ENCODE data around the gene CD47.

CD47 gene

DNA sequence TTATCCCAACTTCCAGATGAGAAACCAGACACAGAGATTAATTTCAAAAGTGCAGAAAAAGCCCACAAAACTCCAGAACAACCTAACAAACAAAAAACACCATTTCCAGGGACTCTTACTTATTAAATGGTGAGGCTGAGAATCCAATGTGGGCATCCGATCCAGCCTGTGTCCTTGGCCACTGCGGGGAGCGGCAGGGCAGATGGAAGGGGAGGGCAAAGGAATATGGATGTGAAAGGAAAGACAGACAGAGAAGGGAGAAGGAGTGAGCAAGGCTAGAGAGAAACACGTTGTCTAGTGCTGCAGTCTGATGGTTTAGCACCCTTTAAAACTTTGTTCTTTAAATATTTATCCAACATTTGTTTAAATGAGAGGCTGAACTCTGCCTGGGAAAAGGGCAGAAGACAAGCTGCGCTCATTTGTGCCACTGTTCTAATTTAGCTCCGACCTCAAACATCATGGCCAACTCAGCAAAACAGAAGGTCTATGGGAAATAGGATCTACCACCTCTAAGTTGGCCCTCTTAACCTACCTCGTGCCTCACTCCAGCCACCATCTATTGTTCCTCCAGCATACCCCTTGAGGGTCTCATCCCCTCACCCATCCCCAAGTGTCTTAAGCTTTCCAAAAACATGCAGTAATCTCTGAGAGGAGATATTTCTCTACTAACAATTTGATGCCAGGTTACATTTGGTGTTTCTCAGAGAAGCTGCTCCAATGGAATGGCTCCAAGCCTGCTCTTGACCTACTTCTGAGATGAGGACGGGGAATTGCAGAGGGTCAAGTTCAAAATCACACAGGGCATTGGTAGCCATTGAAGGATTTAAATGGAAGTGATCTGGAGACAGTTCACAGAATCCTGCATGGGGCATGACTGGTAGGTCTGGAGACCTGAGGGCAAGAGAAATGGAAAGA lies 77.4 kb downstream of the CD47 start:
- no peak for DNase-seq (ENCODE audit: low spot score)

DNA sequence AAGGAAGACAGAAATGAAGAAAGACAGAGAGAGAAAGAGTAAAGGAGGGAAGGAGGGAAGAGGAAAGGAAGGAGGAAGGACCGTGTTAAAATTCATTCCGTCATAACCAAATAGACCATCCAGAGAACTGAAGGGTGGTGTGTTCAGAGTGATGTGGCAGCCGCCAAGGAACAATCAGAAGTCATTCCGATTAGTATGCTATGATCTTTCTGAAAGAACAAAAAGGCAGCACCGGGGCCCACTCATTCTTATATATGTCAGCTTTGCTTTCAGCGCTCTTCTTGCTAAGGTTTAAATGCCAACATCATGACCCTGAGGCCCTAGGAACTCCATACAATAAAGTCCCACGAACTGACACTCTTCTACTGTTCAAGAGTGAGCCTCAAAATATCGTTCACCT lies 78.5 kb downstream of the CD47 start:
- no peak for DNase-seq (ENCODE audit: low spot score)

DNA sequence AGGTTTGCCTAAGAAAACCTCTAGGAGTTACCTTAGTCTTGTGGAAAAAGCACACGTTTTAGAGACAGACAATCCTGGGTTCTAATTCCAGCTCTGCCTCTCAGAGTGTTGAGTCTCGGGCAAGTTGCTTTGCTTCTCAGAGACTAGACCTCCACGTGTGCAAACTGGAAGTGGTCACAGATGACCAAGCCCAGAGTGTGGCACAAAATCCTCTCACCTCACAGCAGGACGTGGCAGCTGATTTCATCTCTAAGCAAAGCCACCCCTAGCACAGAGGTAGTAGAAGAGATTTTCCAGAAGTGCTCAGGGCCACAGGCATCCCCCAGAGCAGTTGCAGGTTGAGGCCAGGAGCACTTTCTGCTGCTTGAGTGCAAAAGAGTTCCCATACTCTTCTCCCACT lies 79.2 kb downstream of the CD47 start:
- no peak for DNase-seq (ENCODE audit: low spot score)

- no peak for DNase-seq (ENCODE audit: low spot score)
These were observed 81.7 kb downstream of the CD47 start for GRCh38 chr3:108008931-108009639.

DNA sequence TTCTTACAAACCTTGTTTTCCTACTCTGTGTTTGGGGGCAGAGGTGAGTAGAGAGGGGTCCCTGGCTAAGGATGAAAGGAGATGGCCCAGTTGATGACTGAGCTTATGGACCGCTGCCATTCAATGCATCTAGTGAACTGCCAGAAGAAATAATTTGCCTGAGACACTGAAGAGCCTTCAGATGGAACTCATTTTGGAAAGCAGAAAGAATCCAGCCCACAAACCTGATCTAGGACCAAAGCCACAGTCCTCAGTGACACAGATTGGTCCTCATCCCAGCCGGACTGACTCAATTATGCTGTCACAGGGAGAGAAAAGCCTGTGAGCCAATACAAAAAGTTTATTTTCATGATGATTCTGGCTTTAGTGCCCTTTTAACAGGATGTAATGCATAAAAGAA lies 82.7 kb downstream of the CD47 start:
- DNase-seq (ENCODE audit: low spot score), result no peak

DNA sequence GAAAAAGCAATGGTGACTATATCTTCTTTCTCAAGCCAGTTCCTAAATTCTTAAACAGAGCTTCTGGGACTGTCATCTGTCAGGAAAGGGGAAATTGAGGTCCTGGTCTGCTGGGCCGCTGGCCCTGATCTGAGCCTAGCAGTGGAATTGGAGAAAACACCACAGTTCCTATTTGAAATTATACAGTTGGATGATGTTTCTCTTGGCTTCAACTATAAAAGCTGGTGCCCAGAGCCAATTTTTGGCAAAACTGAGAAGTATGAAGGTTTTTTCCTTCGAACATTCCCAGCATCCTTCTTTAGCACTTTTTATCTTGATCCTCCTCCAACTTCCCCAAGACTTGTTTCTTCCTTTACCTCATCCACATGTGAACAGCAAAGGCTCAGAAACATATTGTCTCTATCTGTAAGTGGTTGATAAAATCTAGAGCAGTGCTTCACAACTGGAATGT lies 83.9 kb downstream of the CD47 start:
- no peak for DNase-seq (ENCODE audit: low spot score)

- no peak for DNase-seq (ENCODE audit: low spot score)
These were observed 84.6 kb downstream of the CD47 start for GRCh38 chr3:108006077-108006771.

DNA sequence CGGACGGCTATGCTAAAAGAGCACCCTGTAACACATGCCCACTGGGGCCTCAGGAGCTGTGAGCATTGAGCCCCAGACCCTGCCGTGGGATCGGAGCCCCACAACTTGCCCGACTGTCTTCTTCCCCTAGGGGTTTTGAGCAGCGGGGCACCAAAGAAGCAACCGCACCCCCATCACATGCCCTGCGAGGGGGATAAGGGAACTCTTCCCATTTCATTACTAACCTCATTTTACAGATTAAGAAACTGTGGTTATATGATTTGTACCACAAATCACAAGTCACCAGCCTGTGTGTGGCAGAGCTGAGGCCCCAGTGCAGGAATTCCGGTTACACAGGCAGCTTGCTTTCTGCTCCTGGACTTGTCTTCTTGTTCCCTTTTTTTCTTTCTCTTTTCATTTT lies 86.2 kb downstream of the CD47 start:
- DNase-seq (ENCODE audit: low spot score), result no peak

DNA sequence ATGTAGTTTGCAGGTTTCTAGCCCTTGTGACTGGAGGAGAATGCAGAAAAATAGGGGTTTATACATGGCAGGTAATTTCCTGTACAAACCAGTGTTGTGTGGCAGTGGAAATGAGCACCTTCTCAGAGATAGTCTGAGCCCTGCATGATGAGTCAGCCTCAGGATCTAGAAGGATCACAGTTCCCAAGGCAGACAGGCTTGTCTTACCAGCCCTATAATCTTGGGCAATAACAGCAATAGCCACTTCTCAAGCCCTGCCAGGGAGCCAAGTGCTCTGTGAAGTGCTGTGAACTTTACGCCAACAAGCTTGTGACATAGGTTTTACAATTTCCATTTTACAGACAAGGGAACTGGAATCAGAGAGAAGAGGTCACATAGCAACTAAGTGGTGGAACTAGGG lies 89.4 kb downstream of the CD47 start:
- no peak for DNase-seq (ENCODE audit: low spot score)

GRCh38 chr3:107999215-107999775 lies 91.5 kb downstream of the CD47 start:
- no peak for DNase-seq (ENCODE audit: low spot score)

DNA sequence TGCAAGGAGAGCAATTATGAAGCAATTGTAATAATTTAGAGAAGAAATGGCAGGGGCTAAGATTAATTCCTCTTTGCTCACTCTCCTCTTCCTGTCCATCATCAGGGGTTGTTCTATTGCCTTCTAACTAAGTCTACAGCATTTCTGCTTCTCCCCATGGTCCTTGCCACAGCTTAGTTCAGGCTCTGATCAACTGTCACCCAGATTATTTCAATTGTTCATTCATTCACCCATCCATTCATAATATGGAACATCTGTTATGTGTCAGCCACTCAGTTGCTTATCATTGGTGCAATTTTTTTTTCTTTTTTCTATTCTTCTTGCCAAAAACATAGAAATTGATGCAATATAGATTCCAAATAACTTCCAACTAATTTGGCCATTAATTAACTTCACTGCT lies 93.2 kb downstream of the CD47 start:
- no peak for DNase-seq (ENCODE audit: low spot score)

DNA sequence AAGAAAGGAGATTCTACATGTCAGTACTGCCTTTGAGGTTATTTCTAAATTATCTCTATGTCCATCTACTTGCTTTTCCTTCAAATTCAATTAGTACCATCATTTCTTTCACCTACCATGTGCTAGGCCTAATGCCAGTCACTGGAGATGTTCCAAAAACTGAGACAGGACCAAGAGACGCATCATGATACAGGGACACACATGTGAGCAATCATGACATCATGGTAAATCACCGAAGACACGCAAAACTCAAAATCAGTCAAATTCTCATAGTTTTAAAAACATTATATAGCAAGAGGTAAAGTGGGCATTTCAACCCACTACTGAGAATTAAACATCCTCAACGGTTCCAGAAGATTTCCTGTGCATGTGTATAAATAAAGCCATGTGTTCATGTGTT lies 95.0 kb downstream of the CD47 start:
- no peak for DNase-seq (ENCODE audit: low spot score)

DNA sequence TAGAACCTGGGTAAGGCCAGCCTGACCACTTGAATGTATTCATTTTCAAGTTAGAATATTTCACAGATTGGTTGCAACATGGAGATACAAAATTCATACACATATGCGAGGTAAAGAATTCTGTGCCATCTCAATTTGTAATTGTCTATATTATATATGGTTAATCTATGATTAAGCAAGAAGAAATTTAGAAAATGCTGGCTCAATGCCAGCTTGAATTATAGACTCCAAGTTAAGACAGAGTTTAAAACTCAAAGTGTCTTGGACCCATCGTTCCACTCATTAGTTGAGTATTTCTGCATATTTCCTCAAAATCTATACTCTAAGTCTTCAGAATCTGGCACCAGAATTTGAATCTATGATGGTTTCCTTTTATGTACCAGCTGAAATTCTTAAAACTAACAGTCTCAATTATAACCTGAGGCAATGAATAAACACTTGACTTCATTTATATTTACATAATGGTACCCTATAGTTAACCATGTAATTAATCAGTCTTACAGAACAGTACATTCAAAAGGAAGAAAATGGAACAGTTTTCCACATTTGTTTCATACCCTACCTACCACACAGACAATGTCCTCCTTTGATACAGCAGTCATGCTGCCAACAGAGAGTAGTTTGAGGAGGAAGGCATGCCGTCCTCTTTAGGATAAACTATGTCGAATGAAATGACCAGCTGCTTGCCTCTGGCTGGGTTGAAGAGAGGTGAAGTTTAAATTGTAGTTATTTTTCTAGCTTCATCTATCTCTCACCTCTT lies 95.7 kb downstream of the CD47 start:
- DNase-seq (ENCODE audit: low spot score), result no peak

DNA sequence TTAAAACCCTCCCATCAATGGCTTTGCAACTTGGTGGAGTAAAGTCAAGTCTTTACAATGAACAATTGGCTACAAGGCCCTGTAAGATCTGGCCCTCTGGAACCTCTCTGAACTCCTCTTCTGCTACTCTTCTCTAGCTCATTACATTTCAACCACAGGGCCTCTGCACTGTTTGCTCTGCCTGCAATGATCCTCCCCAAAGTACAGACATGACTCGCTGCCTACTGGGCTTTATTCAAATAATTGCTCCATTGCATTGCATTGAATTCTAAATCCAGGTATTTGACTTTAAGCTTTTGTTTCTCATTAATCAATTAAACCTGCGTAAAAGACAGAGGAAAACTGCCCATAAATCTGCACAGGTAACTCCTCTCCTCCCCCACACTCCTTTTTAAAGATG lies 96.7 kb downstream of the CD47 start:
- DNase-seq (ENCODE audit: low spot score), result no peak

DNA sequence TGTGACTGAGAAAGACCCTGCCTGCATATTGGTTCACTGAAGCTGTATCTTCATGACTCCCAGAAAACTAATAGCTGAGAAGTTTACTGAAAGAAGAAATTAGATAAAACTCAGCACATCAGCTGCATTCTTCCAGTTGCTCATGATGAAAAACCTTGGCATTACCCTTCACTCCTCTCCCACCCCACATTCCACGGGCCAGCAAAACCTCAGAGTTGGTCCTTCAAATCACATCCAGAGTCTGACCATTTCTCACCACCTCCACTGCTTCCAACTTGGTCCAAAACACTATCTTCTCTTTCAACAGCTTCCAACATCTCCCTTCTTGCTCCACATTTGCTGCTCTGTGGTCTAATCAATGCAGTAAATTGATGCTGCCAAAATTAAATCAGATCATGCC lies 97.1 kb downstream of the CD47 start:
- no peak for DNase-seq (ENCODE audit: low spot score)
